Uterus (tissue), 4 donors: ENCODE results near the gene APOC3. TPM values are rescaled to one million over a fixed set of nuclear protein-coding genes. Genes with fewer than 3 reads are reported as not detected.

Experiments
- DNase-seq, 2 donors: peaks; one replicate each; pipeline ENCODE4 v3.0.0-alpha.2; 2019 to 2020
- H3K27ac ChIP-seq, 2 donors: fragments of 200-600 bp; sonication (generic); 1 replicate in 1 of 2; 2 replicates in 1 of 2; pipeline ENCODE4 v1.5.1; 2016 to 2018
- H3K27me3 ChIP-seq, 2 donors: fragments of 200-600 bp; sonication (generic); one replicate each; pipeline ENCODE4 v1.5.1; 2018 to 2019; ENCODE audit warnings: control low read depth in 1 of 2
- H3K36me3 ChIP-seq, 2 donors: fragments of 200-600 bp; sonication (generic); one replicate each; pipeline ENCODE4 v1.5.1; 2019; ENCODE audit warnings: control low read depth in 1 of 2
- H3K4me1 ChIP-seq, 2 donors: fragments of 200-600 bp; sonication (generic); one replicate each; pipeline ENCODE4 v1.5.1; 2018 to 2019; ENCODE audit warnings: control low read depth in 1 of 2
- H3K4me3 ChIP-seq, 2 donors: fragments of 200-600 bp; sonication (generic); 1 replicate in 1 of 2; 2 replicates in 1 of 2; pipeline ENCODE4 v1.5.1; 2018 to 2019; ENCODE audit warnings: mild to moderate bottlenecking in 1 of 2
- H3K9me3 ChIP-seq, 2 donors: fragments of 200-600 bp; sonication (generic); one replicate each; pipeline ENCODE4 v1.5.1; 2019; ENCODE audit warnings: control low read depth in 1 of 2
- CTCF ChIP-seq, 4 experiments: fragments of 200-600 bp in 2 of 4; fragments of 450-650 bp in 2 of 4; sonication (generic) in 2 of 4; IDR thresholded peaks; one replicate each; pipeline ENCODE4 v1.5.1; 2016 to 2019; ENCODE audit warnings: antibody characterized with exemption in 4 of 4, mild to moderate bottlenecking in 2 of 4, moderate library complexity in 1 of 4
- POLR2A ChIP-seq, 2 donors: fragments of 450-650 bp; IDR thresholded peaks; one replicate each; pipeline ENCODE4 v1.6.1; 2016; ENCODE audit warnings: antibody characterized with exemption in 2 of 2, mild to moderate bottlenecking in 1 of 2, moderate library complexity in 1 of 2
- intact Hi-C: fragments of 100-400 bp; cut with DNase I; formaldehyde crosslinking; loops from one replicate; pipeline ENCODE4 v1.15.1; 2023; ENCODE audit warnings: low total_unique reads
- total RNA-seq, 4 donors: library from RNA; depleted of rRNA in 3 of 4; stranded (reverse); fragments of >200 nt in 3 of 4; gene quantifications; one replicate each; pipeline versions ENCODE4 v1.1.0 to v1.2.4, GENCODE V29; 2014 to 2023
- donor health status: DM: yes; HTN: yes; CAD: no.

Gene APOC3
- total RNA-seq, 4 donors from 2014 or later = 1.2 TPM; not detected in 3

- Histone ChIP-seq H3K9me3 (no peaks in the 10 kb centered on the region), H3K4me3 (no peak overlapping the region), H3K36me3 (no peaks in the 10 kb centered on the region), H3K27ac (no peak overlapping the region), H3K27me3 (no peaks in the 10 kb centered on the region), H3K4me1 (no peaks in the 10 kb centered on the region)
- intact Hi-C loops = no loop called here
- no peak for DNase-seq
- TF ChIP-seq POLR2A (IDR thresholded peaks at IDR 0.05) = no peak
- no peak for TF ChIP-seq CTCF (IDR thresholded peaks at IDR 0.05)
These were observed 18.5 kb upstream of the APOC3 start for GRCh38 chr11:116811194-116811593.

DNA sequence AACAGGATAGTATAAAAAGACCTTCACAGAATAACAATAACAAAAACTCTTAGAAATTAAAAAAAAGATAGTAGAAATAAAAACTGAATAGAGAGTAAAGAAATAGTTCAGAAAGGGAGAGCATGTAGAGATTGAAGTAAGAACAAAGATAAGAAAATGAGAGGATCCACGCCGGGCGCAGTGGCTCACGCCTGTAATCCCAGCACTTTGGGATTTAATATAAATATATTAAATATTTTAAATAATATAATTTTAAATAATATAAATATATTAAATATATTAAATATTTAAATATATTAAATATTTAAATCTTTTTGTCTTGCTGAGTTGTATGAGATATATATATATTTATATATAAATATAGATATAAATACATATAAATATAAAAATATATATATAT lies 17.6 kb upstream of the APOC3 start:
- intact Hi-C loops = no loop called here
- Histone ChIP-seq H3K36me3 (no peaks in the 10 kb centered on the region), H3K27ac (no peak overlapping the region), H3K4me1 (no peaks in the 10 kb centered on the region), H3K27me3 (no peaks in the 10 kb centered on the region), H3K4me3 (no peak overlapping the region), H3K9me3 (no peaks in the 10 kb centered on the region)
- TF ChIP-seq POLR2A (IDR thresholded peaks at IDR 0.05) = no peak
- no peak for TF ChIP-seq CTCF (IDR thresholded peaks at IDR 0.05)
- no peak for DNase-seq

- no peak for DNase-seq
- Histone ChIP-seq H3K36me3 (no peaks in the 10 kb centered on the region), H3K27me3 (no peaks in the 10 kb centered on the region), H3K4me3 (no peak overlapping the region), H3K27ac (no peak overlapping the region), H3K4me1 (no peaks in the 10 kb centered on the region), H3K9me3 (no peaks in the 10 kb centered on the region)
- intact Hi-C loops = no loop called here
- no peak for TF ChIP-seq POLR2A (IDR thresholded peaks at IDR 0.05)
These were observed 16.5 kb upstream of the APOC3 start for GRCh38 chr11:116813170-116813569.

DNA sequence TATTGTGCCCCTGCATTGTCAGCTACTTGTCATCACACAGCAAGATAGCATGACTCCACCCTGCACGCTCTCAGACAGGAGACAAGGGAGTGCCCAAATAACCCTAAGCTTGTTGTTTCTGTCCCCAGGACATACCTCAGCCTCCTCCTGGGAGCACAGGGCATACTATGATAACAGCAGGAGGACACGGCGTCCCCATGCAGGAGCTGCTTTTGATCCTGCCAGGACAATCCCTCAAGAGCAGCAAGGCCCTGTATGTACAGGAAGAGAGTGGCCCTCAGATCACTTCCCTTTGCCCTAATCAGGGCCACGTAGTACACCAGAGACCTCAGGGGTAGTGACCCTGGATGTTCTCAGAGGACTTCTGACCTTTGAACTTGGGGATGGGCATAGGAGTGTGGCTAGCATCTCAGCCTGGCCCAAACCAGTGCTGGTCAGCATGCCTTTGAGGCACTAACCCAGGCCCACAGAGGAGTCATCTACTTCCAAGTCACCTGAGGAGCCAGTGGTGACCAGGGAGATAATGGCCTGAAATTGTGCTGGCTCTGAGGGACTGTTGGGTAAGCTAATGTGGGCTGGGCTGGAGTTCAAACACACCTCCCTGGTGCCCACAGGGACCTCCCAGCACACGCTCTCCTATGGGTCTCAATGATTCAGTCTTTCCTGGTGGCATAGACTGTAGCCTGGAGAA lies 15.8 kb upstream of the APOC3 start:
- Histone ChIP-seq H3K4me1 (no peaks in the 10 kb centered on the region), H3K36me3 (no peaks in the 10 kb centered on the region), H3K9me3 (no peaks in the 10 kb centered on the region), H3K4me3 (no peak overlapping the region), H3K27ac (no peak overlapping the region), H3K27me3 (no peaks in the 10 kb centered on the region)
- DNase-seq = no peak
- TF ChIP-seq CTCF (IDR thresholded peaks at IDR 0.05) = no peak
- intact Hi-C loops = no loop called here

DNA sequence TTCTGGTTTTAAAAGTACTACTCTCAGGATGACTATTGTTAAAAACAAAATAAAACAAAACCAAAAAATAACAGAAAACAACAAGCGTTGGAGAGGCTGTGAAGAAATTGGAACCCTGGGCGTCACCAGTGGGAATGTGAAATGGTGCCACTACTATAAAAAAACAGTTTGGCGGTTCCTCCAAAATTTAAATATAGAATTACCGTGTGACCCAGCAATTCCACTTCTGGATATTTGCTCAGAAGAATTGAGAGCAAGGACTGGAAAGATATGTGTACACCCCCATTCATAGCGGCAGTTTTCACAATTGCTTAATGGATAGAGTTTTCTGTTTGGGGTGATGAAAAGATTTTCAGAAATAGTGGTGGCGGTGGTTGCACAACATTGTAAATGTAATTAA lies 15.2 kb upstream of the APOC3 start:
- H3K4me1 ChIP-seq = no peaks in the 10 kb centered on the region
- no peaks in the 10 kb centered on the region for H3K36me3 ChIP-seq
- H3K27me3 ChIP-seq = no peaks in the 10 kb centered on the region
- H3K27ac ChIP-seq = no peak overlapping the region
- H3K9me3 ChIP-seq = no peaks in the 10 kb centered on the region
- TF ChIP-seq CTCF (IDR thresholded peaks at IDR 0.05) (no peak), POLR2A (IDR thresholded peaks at IDR 0.05) (no peak)
- H3K4me3 ChIP-seq = no peak overlapping the region
- intact Hi-C loops = no loop called here
- no peak for DNase-seq

- intact Hi-C loops = no loop called here
- DNase-seq = no peak
- H3K36me3 ChIP-seq = no peaks in the 10 kb centered on the region
- no peak for TF ChIP-seq CTCF (IDR thresholded peaks at IDR 0.05)
- no peak for TF ChIP-seq POLR2A (IDR thresholded peaks at IDR 0.05)
- no peaks in the 10 kb centered on the region for H3K27me3 ChIP-seq
- H3K27ac ChIP-seq = no peak overlapping the region
- H3K4me3 ChIP-seq = no peak overlapping the region
- H3K4me1 ChIP-seq = no peaks in the 10 kb centered on the region
- H3K9me3 ChIP-seq = no peaks in the 10 kb centered on the region
These were observed 10.7 kb upstream of the APOC3 start for GRCh38 chr11:116819049-116819448.
